IMR-90 (cell line): Measurements from ENCODE around the gene IYD. TPM values are rescaled to one million over a fixed set of nuclear protein-coding genes. Genes with fewer than 3 reads are reported as not detected.

Source experiments
- ATAC-seq: fragments of 200-7000 bp; cut with Tn5 transposase; 2 replicates; pipeline ENCODE4 v1.9.1; 2020; ENCODE audit warnings: low read depth, mild to moderate bottlenecking, moderate library complexity
- BruUV-seq: library from RNA; stranded (reverse); fragments of 400-500 nt; replicated peaks from 2 replicates; lab custom pipeline; 2021; lab: Mats Ljungman, UMichigan
- CTCF ChIA-PET: fragments of 300-600 bp; formaldehyde crosslinking; extraction: SDS; loops from one replicate; lab custom pipeline; 2021; ENCODE audit warnings: antibody characterized with exemption; lab: Yijun Ruan, JAX
- POLR2A ChIA-PET: fragments of 300-600 bp; sonication (Branson Sonifier 250); formaldehyde crosslinking; loops from one replicate; lab custom pipeline; 2022; ENCODE audit warnings: antibody characterized with exemption; ENCODE audit not compliant: unreplicated experiment; lab: Charles Lee
- DNase-seq: peaks from one replicate; pipeline ENCODE4 v3.0.0; 2013
- H2AFZ ChIP-seq: replicated peaks from 2 replicates; pipeline ENCODE3; 2013; ENCODE audit warnings: low read length, mild to moderate bottlenecking; ENCODE audit not compliant: poor library complexity
- H2AK5ac ChIP-seq: 2 replicates; pipeline ENCODE4 v1.6.1; 2013; ENCODE audit warnings: low read depth, low read length, inconsistent platforms
- H2AK9ac ChIP-seq: replicated peaks from 2 replicates; pipeline ENCODE3; 2013; ENCODE audit warnings: mild to moderate bottlenecking, low read depth, low read length, moderate library complexity; ENCODE audit not compliant: poor library complexity
- H2BK120ac ChIP-seq: 2 replicates; pipeline ENCODE4 v1.6.1; 2013; ENCODE audit warnings: low read depth, low read length, inconsistent platforms
- H2BK15ac ChIP-seq: 3 replicates; pipeline ENCODE4 v1.6.1; 2013; ENCODE audit warnings: low read depth, low read length, inconsistent platforms
- H2BK20ac ChIP-seq: 2 replicates; pipeline ENCODE4 v1.6.1; 2013; ENCODE audit warnings: low read depth, mild to moderate bottlenecking, inconsistent platforms, low read length, moderate library complexity
- H2BK5ac ChIP-seq: 2 replicates; pipeline ENCODE4 v1.6.1; 2013; ENCODE audit warnings: mild to moderate bottlenecking, low read depth, low read length, inconsistent platforms; ENCODE audit not compliant: poor library complexity, severe bottlenecking
- H3K14ac ChIP-seq: replicated peaks from 2 replicates; pipeline ENCODE4 v1.6.1; 2013; ENCODE audit warnings: low read depth, low read length, inconsistent platforms
- H3K18ac ChIP-seq: 2 replicates; pipeline ENCODE4 v1.6.1; 2013; ENCODE audit warnings: low read depth, low read length, control low read depth
- H3K23ac ChIP-seq: 2 replicates; pipeline ENCODE4 v1.6.1; 2013; ENCODE audit warnings: low read depth, low read length, inconsistent platforms
- H3K27ac ChIP-seq: 2 replicates; pipeline ENCODE4 v1.5.1; 2013; ENCODE audit warnings: mild to moderate bottlenecking, control low read depth, low read length; ENCODE audit not compliant: insufficient read depth
- H3K27me3 ChIP-seq: 2 replicates; pipeline ENCODE4 v1.6.1; 2013; ENCODE audit warnings: low read length; ENCODE audit not compliant: control insufficient read depth, insufficient read depth
- H3K36me3 ChIP-seq: 2 replicates; pipeline ENCODE4 v1.6.1; 2013; ENCODE audit warnings: low read length, mixed read lengths; ENCODE audit not compliant: control insufficient read depth, insufficient read depth
- H3K4ac ChIP-seq: 2 replicates; pipeline ENCODE4 v1.6.1; 2013; ENCODE audit warnings: low read depth, low read length, inconsistent platforms
- H3K4me1 ChIP-seq: 2 replicates; pipeline ENCODE4 v1.6.1; 2013; ENCODE audit warnings: low read length, mixed read lengths; ENCODE audit not compliant: control insufficient read depth, insufficient read depth
- H3K4me2 ChIP-seq: 2 replicates; pipeline ENCODE4 v1.6.1; 2013; ENCODE audit warnings: low read depth, mild to moderate bottlenecking, control low read depth, low read length, moderate library complexity
- H3K4me3 ChIP-seq: 2 replicates; pipeline ENCODE4 v1.5.1; 2013; ENCODE audit warnings: low read depth, mild to moderate bottlenecking, control low read depth, low read length, moderate library complexity; ENCODE audit not compliant: insufficient read depth
- H3K56ac ChIP-seq: 2 replicates; pipeline ENCODE4 v1.6.1; 2013; ENCODE audit warnings: low read length, inconsistent platforms; ENCODE audit not compliant: insufficient read depth; ENCODE audit errors: extremely low read depth
- H3K79me1 ChIP-seq, 2 experiments: 2 replicates each; pipeline ENCODE4 v1.6.1; 2013; ENCODE audit warnings: low read length in 2 of 2, inconsistent platforms in 1 of 2, low read depth in 1 of 2
- H3K9ac ChIP-seq: 2 replicates; pipeline ENCODE4 v1.6.1; 2013; ENCODE audit warnings: low read depth, low read length, control low read depth
- H3K9me1 ChIP-seq: 2 replicates; pipeline ENCODE4 v1.6.1; 2013; ENCODE audit warnings: low read length, inconsistent platforms; ENCODE audit not compliant: insufficient read depth
- H3K9me3 ChIP-seq: 2 replicates; pipeline ENCODE4 v1.6.1; 2013; ENCODE audit warnings: low read length; ENCODE audit not compliant: control insufficient read depth, insufficient read depth
- H4K20me1 ChIP-seq: 2 replicates; pipeline ENCODE4 v1.6.1; 2013; ENCODE audit warnings: low read length, inconsistent platforms; ENCODE audit not compliant: insufficient read depth
- H4K5ac ChIP-seq: 2 replicates; pipeline ENCODE4 v1.6.1; 2013; ENCODE audit warnings: mild to moderate bottlenecking, low read depth, low read length, control low read depth
- H4K8ac ChIP-seq, 2 experiments: 2 replicates each; pipeline ENCODE4 v1.6.1; 2013; ENCODE audit warnings: low read depth in 2 of 2, low read length in 2 of 2, control low read depth in 1 of 2, inconsistent platforms in 1 of 2
- H4K91ac ChIP-seq: 2 replicates; pipeline ENCODE4 v1.6.1; 2013; ENCODE audit warnings: low read depth, low read length, inconsistent platforms; ENCODE audit not compliant: insufficient read depth
- MAFK ChIP-seq: IDR thresholded peaks from 2 replicates; pipeline ENCODE4 v1.6.1; 2012; ENCODE audit warnings: low read depth, low read length, improper control_type of control experiment
- POLR2A ChIP-seq: IDR thresholded peaks from 2 replicates; pipeline ENCODE4 v1.6.1; 2012; ENCODE audit warnings: mild to moderate bottlenecking, low read depth, low read length
- RCOR1 ChIP-seq: IDR thresholded peaks from 2 replicates; pipeline ENCODE4 v1.6.1; 2012; ENCODE audit warnings: mild to moderate bottlenecking, low read length, improper control_type of control experiment; ENCODE audit not compliant: insufficient replicate concordance
- WGBS, 2 experiments: methylation state at CpG; one replicate each; pipeline versions ENCODE4 v1.1.5 to v1.1.7; 2013; ENCODE audit warnings: missing lambda C conversion rate in 2 of 2; ENCODE audit not compliant: insufficient read length in 1 of 2; ENCODE audit errors: extremely low coverage in 2 of 2; 5-methylcytosine and 5-hydroxymethylcytosine counted together
- dilution Hi-C: fragments of 300-500 bp; cut with HindIII; formaldehyde crosslinking; loops from one replicate; pipeline ENCODE4 v1.14.3; 2018; ENCODE audit warnings: low sequenced_read_pairs; ENCODE audit not compliant: unreplicated experiment
- in situ Hi-C: fragments of 300-500 bp; cut with MboI; formaldehyde crosslinking; loops from 3 replicates; pipeline ENCODE4 v1.14.3; 2019; ENCODE audit warnings: low sequenced_read_pairs, inconsistent platforms, mixed read lengths
- intact Hi-C: fragments of 100-400 bp; cut with micrococcal nuclease; formaldehyde crosslinking; loops from 2 replicates; pipeline ENCODE4 v1.10.0; 2022
- polyA plus RNA-seq, 3 experiments: library from polyadenylated mRNA; depleted of rRNA; stranded (reverse); fragments of >200 nt; gene quantifications; 2 replicates each; pipeline ENCODE4 v1.2.3, GENCODE V29; 2012; ENCODE audit warnings: low replicate concordance in 1 of 3
- total RNA-seq: library from RNA; depleted of rRNA; stranded (reverse); fragments of >200 nt; gene quantifications from 2 replicates; pipeline ENCODE4 v1.2.3, GENCODE V29; 2012

IYD gene
- total and polyA plus RNA-seq, 2 of the 4 experiments (the other 2 are of a cell fraction): not detected

- no peak overlapping the region for H3K23ac ChIP-seq
- no peaks in the 10 kb centered on the region for H3K9me3 ChIP-seq
- no peak overlapping the region for H4K91ac ChIP-seq
- TF ChIP-seq POLR2A: no peak
- TF ChIP-seq RCOR1: no peak
- TF ChIP-seq MAFK: no peak
- H2AK9ac ChIP-seq: peak overlapping the region; percentile 55
- no peaks in the 10 kb centered on the region for H3K79me1 ChIP-seq
- no peak overlapping the region for H2AFZ ChIP-seq
- H2BK20ac ChIP-seq: no peak overlapping the region
- peaks cover 10% of the 10 kb centered on the region for H3K27me3 ChIP-seq
- no peak overlapping the region for H3K18ac ChIP-seq
- H3K14ac ChIP-seq: no peak overlapping the region
- no peaks in the 10 kb centered on the region for H3K9me1 ChIP-seq
- CTCF ChIA-PET: no interaction called here
- no TSS peak for BruUV-seq
- no peak overlapping the region for H2BK5ac ChIP-seq
- POLR2A ChIA-PET: no interaction called here
- DNase-seq (no peak), ATAC-seq (no peak)
- no peak overlapping the region for H3K27ac ChIP-seq
- no peaks in the 10 kb centered on the region for H3K36me3 ChIP-seq
- in situ Hi-C loops (no loop called here), intact Hi-C loops (no loop called here), dilution Hi-C loops (no loop called here)
- no peak overlapping the region for H2BK15ac ChIP-seq
- no peak overlapping the region for H3K9ac ChIP-seq
- H4K8ac ChIP-seq: no peak overlapping the region
- no peaks in the 10 kb centered on the region; the same call in 1 of the 2 replicates for H3K4me1 ChIP-seq
- no peaks in the 10 kb centered on the region for H4K20me1 ChIP-seq
- H2AK5ac ChIP-seq: no peak overlapping the region
- H3K56ac ChIP-seq: no peak overlapping the region
- no CpG with 5 or more reads among the region's 4 CpGs for WGBS, 2 experiments
- no peak overlapping the region for H3K4me3 ChIP-seq
- H4K5ac ChIP-seq: no peak overlapping the region
- H2BK120ac ChIP-seq: no peak overlapping the region
- no peak overlapping the region for H3K4ac ChIP-seq
- H3K4me2 ChIP-seq: no peak overlapping the region
These were observed 48.9 kb upstream of the IYD start for GRCh38 chr6:150319924-150320323.
